ENCODE measurements around the gene SCTR.

DNA sequence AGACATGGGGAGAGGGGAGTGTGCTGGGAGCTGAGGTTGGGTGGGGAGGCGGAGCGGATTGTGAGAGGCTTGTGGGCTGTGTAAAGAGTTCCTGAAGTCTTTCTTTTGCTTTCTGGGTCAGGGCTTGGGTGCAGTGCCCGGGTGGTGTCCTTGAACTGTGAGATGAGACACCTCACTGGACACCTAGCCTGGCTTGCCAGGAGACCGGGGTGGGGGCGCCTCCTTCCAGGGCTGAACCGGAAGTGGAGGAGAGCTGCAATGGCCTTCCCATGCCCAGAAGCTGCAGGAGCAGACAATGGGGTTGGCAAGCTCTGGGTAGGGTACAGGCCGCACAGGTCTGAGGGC lies 88.4 kb downstream of the SCTR start:
- no peak for TF ChIP-seq CTCF (IDR thresholded peaks at IDR 0.05; ENCODE audit: low read length)
- TF ChIP-seq EZH2 (optimal IDR thresholded peaks at IDR 0.05; ENCODE audit: low read depth, low read length) = no peak
- TF ChIP-seq EZH2phosphoT487 (IDR thresholded peaks at IDR 0.05; ENCODE audit: low read length) = no peak
